Measurements from ENCODE around the gene TIMM17B.
A peak's percentile ranks its signal among the peaks of the same experiment; 100 is the strongest.

- TF ChIP-seq POLR2A (IDR thresholded peaks at IDR 0.05; ENCODE audit: low read depth, low read length) (no peak), TAF1 (IDR thresholded peaks at IDR 0.05; ENCODE audit: low read depth, low read length) (0 out of 2 replicates have a peak, but pooled peaks have one; percentile 8), POLR2AphosphoS5 (IDR thresholded peaks at IDR 0.05; ENCODE audit: low read depth, low read length) (no peak; the same call in 1 of the 2 replicates), POU2F2 (IDR thresholded peaks at IDR 0.05; ENCODE audit: low read depth, low read length) (no peak), SPI1 (IDR thresholded peaks at IDR 0.05; ENCODE audit: low read depth, low read length) (no peak)
Measured at GRCh38 chrX:48897157-48897624, 377 bp downstream of the TIMM17B start.

Measured in GM12891 (cell line).